ENCODE data around the gene CD207. TPM values are rescaled to one million over a fixed set of nuclear protein-coding genes. Genes with fewer than 3 reads are reported as not detected.

The CD207 gene
- total and polyA plus RNA-seq, 4 donors: not detected

DNA sequence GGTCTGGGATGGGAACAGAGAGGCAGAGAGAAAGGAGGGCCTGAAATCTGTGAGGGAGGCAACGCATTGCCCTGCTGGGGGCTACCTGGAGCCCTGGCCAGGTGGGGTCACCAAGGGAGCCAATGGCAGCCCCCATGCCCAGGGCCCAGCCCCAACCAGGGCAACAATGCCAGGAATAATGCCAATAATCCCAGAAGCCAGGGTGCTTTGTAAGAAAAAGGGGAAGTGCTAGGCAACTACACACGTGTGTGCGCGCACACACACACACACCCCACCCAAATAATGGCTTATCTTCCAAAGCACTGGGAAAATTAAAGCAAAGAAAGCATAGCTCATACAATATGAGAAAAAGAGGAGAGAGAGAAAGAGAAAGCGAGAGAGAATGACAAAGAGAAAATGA lies 8.2 kb downstream of the CD207 start:
- TF ChIP-seq, protein P1, sequence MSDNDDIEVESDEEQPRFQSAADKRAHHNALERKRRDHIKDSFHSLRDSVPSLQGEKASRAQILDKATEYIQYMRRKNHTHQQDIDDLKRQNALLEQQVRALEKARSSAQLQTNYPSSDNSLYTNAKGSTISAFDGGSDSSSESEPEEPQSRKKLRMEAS (IDR thresholded peaks at IDR 0.05): no peak
- TF ChIP-seq YY1 (IDR thresholded peaks at IDR 0.05): no peak
- TF ChIP-seq HNF4G (IDR thresholded peaks at IDR 0.05): no peak
- no peak for TF ChIP-seq ATF3 (IDR thresholded peaks at IDR 0.05)
- TF ChIP-seq CTCF (IDR thresholded peaks at IDR 0.05; ENCODE audit: low read depth, low read length, missing input control): no peak
- no peak for TF ChIP-seq FOXA2 (IDR thresholded peaks at IDR 0.05)
- no peak for TF ChIP-seq FOXA1 (IDR thresholded peaks at IDR 0.05)
- no peak for TF ChIP-seq ZBTB33 (IDR thresholded peaks at IDR 0.05)
- TF ChIP-seq REST (IDR thresholded peaks at IDR 0.05): no peak
- TF ChIP-seq SP1 (IDR thresholded peaks at IDR 0.05): no peak
- no peak for TF ChIP-seq GABPA (IDR thresholded peaks at IDR 0.05 in 1 of 2, conservative IDR thresholded peaks at IDR 0.05 in 1 of 2)
- TF ChIP-seq RAD21 (IDR thresholded peaks at IDR 0.05): no peak
- TF ChIP-seq HNF4A (conservative IDR thresholded peaks at IDR 0.05): no peak
- no peak for TF ChIP-seq JUND (IDR thresholded peaks at IDR 0.05)
- no peak for TF ChIP-seq EGR1 (IDR thresholded peaks at IDR 0.05; ENCODE audit: low read depth in 2 of 2)
- no peak for TF ChIP-seq NR2F2 (IDR thresholded peaks at IDR 0.05)
- no peak for TF ChIP-seq TAF1 (conservative IDR thresholded peaks at IDR 0.05)
- no peak for TF ChIP-seq RXRA (IDR thresholded peaks at IDR 0.05)
- DNase-seq (ENCODE audit: low spot score): no peak
- H3K36me3 ChIP-seq (ENCODE audit: control insufficient read depth in 4 of 4, insufficient read depth in 3 of 4, low read depth in 1 of 4, low read length in 3 of 4): no peaks in the 10 kb centered on the region
- no peak overlapping the region for H3K9ac ChIP-seq (ENCODE audit: low read depth in 1 of 2, low read length in 2 of 2)
- no peak overlapping the region for H3K4me3 ChIP-seq (ENCODE audit: low read depth in 1 of 3, low read length in 3 of 3)
- no peaks in the 10 kb centered on the region for H3K9me3 ChIP-seq (ENCODE audit: control insufficient read depth in 4 of 4, low read length in 3 of 4)
- H3K27me3 ChIP-seq (ENCODE audit: control insufficient read depth in 4 of 4, insufficient read depth in 4 of 4, low read length in 3 of 4): no peaks in the 10 kb centered on the region
- H3K4me1 ChIP-seq (ENCODE audit: control insufficient read depth in 4 of 4, insufficient read depth in 4 of 4, low read length in 3 of 4): no peaks in the 10 kb centered on the region
- 76% methylated on average over 5 of the region's 5 CpGs for WGBS
- no peak overlapping the region for H3K27ac ChIP-seq (ENCODE audit: low read depth in 1 of 2, low read length in 2 of 2)

All from liver (tissue), 9 donors.